Caco-2 (cell line): ENCODE results near the gene GPANK1. TPM values are rescaled to one million over a fixed set of nuclear protein-coding genes. Genes with fewer than 3 reads are reported as not detected.
A peak's percentile ranks its signal among the peaks of the same experiment; 100 is the strongest.

Source experiments
- BruUV-seq: library from RNA; stranded (reverse); fragments of 400-500 nt; replicated peaks from 2 replicates; lab custom pipeline; 2021; lab: Mats Ljungman, UMichigan
- CTCF ChIA-PET: fragments of 300-600 bp; sonication (Branson Sonifier 250); formaldehyde crosslinking; loops from one replicate; lab custom pipeline; 2022; ENCODE audit warnings: antibody characterized with exemption; lab: Charles Lee
- POLR2A ChIA-PET: fragments of 300-600 bp; sonication (Branson Sonifier 250); formaldehyde crosslinking; loops from one replicate; lab custom pipeline; 2022; ENCODE audit warnings: antibody characterized with exemption; lab: Charles Lee
- DNase-seq, 2 experiments: peaks; one replicate each; pipeline versions ENCODE4 v3.0.0 to v3.0.0-alpha.2; 2020 to 2022
- H3K27me3 ChIP-seq: replicated peaks from 2 replicates; pipeline ENCODE4 v1.6.0; 2011; ENCODE audit warnings: low read length; ENCODE audit not compliant: control insufficient read depth, insufficient read depth
- H3K36me3 ChIP-seq: 2 replicates; pipeline ENCODE4 v1.5.1; 2011; ENCODE audit warnings: low read length; ENCODE audit not compliant: control insufficient read depth, insufficient read depth
- H3K4me1 ChIP-seq: fragments of 250-450 bp; sonication (Bioruptor Pico); 2 replicates; pipeline ENCODE4 v1.5.1; 2020; ENCODE audit warnings: mild to moderate bottlenecking
- H3K4me3 ChIP-seq: 2 replicates; pipeline ENCODE4 v1.5.1; 2011; ENCODE audit warnings: low read depth, mild to moderate bottlenecking, control low read depth, low read length
- H3K9me3 ChIP-seq: fragments of 250-450 bp; sonication (Bioruptor Pico); 2 replicates; pipeline ENCODE4 v1.5.1; 2020; ENCODE audit warnings: mild to moderate bottlenecking, moderate library complexity
- H3K27ac Mint-ChIP-seq: one replicate; pipeline ENCODE4 v1.8.0; 2022; ENCODE audit warnings: mixed read lengths; ENCODE audit not compliant: unreplicated experiment
- H3K27me3 Mint-ChIP-seq: one replicate; pipeline ENCODE4 v1.8.0; 2022; ENCODE audit warnings: mixed read lengths; ENCODE audit not compliant: insufficient read depth, unreplicated experiment
- H3K36me3 Mint-ChIP-seq: one replicate; pipeline ENCODE4 v1.8.0; 2022; ENCODE audit warnings: mild to moderate bottlenecking, mixed read lengths; ENCODE audit not compliant: insufficient read depth, unreplicated experiment
- H3K4me1 Mint-ChIP-seq: one replicate; pipeline ENCODE4 v1.8.0; 2022; ENCODE audit warnings: low read depth, mixed read lengths; ENCODE audit not compliant: unreplicated experiment
- H3K4me3 Mint-ChIP-seq: one replicate; pipeline ENCODE4 v1.8.0; 2022; ENCODE audit warnings: mild to moderate bottlenecking, moderate library complexity, mixed read lengths; ENCODE audit not compliant: unreplicated experiment
- H3K9me3 Mint-ChIP-seq: one replicate; pipeline ENCODE4 v1.8.0; 2022; ENCODE audit warnings: mixed read lengths; ENCODE audit not compliant: unreplicated experiment
- intact Hi-C: fragments of 100-400 bp; cut with micrococcal nuclease; formaldehyde crosslinking; loops from one replicate; pipeline ENCODE4 v1.10.0; 2022; ENCODE audit not compliant: unreplicated experiment
- total RNA-seq: library from RNA; stranded (reverse); gene quantifications from 2 replicates; pipeline ENCODE4 v1.2.3, GENCODE V29; 2022
- TF ChIP-seq, protein P1 (sequence below), 2 experiments: fragments of 200-600 bp in 1 of 2; IDR thresholded peaks; 1 replicate in 1 of 2; 2 replicates in 1 of 2; pipeline versions ENCODE4 v1.5.1 to v1.8.0; 2011 to 2022; ENCODE audit warnings: antibody characterized with exemption in 1 of 2, control low read depth in 1 of 2, inconsistent platforms in 1 of 2, low read depth in 1 of 2, low read length in 1 of 2, mild to moderate bottlenecking in 1 of 2, moderate library complexity in 1 of 2; ENCODE audit not compliant: insufficient read depth in 1 of 2, severe bottlenecking in 1 of 2, unreplicated experiment in 1 of 2

Gene GPANK1
- total RNA-seq, 1 experiment from 2014 or later: 20.3 TPM

DNA sequence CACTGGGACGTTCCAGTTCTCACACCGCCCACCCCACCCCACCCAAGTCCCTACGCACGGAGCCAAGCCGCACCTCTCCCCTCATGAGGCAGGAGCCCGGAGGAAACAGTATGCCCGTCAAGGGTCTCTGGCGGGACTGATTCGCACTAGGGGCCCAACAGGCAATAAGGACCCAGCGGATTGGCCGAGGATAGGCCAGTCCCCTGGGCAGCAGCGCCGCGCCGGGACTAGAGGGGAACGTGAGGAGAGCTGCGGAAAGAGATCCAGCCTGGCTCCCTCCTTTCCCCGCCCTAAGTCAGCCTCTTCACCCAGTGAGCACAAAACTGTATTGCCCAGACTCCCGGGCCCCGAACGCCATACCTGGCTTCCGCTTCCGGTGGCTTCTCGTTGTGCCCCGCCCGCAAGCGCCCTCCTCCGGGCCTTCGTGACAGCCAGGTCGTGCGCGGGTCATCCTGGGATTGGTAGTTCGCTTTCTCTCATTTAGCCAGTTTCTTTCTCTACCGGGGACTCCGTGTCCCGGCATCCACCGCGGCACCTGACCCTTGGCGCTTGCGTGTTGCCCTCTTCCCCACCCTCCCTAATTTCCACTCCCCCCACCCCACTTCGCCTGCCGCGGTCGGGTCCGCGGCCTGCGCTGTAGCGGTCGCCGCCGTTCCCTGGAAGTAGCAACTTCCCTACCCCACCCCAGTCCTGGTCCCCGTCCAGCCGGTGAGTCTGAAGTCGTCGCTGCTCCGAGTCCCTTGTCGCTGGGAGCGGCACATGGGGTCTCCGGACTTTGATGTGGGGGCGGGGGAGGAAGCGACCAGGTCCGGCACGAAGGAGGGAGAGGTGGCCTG, 922 bp upstream of the GPANK1 start, which contains the start of gene CSNK2B:
Gene CSNK2B, plus strand, starts transcription at position 580 of the 836 bp plus-strand sequence. CDS start 752 bp downstream, outside the sequence.
- CTCF ChIA-PET: interaction anchor here (0.9 to 1.0 kb wide), 3 partner anchors 15 to 73 kb away, joined by 3 to 7 read pairs (median 5); partner anchors contain the start of genes ABHD16A and LY6G5C

DNA sequence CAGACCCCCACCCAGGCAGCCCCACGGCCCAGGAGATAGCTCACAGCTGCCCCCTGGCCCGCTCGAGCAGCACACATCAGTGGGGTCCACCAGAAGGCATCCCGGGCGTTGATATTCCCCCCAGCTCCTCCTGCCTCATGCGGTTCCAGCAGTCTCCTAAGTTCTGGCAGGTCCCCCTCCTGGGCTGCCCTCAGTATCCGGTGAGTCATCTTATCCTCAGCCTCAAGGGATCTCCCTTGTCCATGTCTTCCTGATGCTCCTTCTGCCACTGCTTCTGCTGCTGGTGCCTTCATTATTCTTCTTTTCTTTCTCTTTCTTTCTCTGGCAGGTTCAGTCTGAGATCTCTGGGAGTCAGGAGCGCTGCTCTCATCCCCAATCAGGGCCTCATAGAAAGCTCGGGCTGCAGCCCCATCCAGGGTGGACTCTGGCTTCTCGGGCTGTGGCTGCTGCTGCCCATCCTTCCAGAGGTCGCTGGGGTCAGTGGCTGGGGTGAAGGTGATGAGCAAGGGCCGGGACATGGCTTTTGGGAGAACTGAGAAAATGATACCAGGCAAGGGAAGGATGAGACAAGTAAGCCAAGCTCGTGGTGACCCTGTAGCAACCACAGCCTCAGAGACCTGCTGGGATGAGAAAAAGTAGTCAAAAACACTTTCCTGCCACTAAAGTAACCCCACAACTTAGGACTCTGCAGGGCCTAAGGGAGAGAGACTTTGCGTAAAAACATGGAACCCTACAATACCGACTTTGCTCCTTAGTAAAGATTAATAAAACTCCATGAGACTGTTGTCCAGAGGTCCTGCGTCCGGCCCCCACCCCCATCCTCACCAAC, 622 bp downstream of the GPANK1 start:
- ChIA-PET POLR2A (interaction anchor here (0.5 to 2.0 kb wide), 13 partner anchors 9 to 282 kb away, joined by 3 to 25 read pairs (median 4); partner anchors contain the start of genes APOM, BAG6, CFB and DDX39B), CTCF (interaction anchor here (1.0 kb wide), 2 partner anchors 8 to 12 kb away, joined by 3 read pairs; partner anchors contain the start of genes APOM and BAG6)
- peaks cover 23% of the 10 kb centered on the region for H3K4me1 ChIP-seq
- Mint-ChIP-seq H3K36me3 (peaks cover 95% of the 10 kb centered on the region), H3K27ac (peak overlapping the region; percentile 96), H3K9me3 (no peaks in the 10 kb centered on the region), H3K27me3 (no peaks in the 10 kb centered on the region), H3K4me1 (peaks cover 30% of the 10 kb centered on the region), H3K4me3 (peak overlapping the region; percentile 86)
- H3K36me3 ChIP-seq: peaks cover 4% of the 10 kb centered on the region
- H3K4me3 ChIP-seq: peak overlapping the region; percentile 90
- intact Hi-C loops: no loop called here
- TSS peak; percentile 52 for BruUV-seq
- no peaks in the 10 kb centered on the region for H3K9me3 ChIP-seq
- TF ChIP-seq, protein P1, sequence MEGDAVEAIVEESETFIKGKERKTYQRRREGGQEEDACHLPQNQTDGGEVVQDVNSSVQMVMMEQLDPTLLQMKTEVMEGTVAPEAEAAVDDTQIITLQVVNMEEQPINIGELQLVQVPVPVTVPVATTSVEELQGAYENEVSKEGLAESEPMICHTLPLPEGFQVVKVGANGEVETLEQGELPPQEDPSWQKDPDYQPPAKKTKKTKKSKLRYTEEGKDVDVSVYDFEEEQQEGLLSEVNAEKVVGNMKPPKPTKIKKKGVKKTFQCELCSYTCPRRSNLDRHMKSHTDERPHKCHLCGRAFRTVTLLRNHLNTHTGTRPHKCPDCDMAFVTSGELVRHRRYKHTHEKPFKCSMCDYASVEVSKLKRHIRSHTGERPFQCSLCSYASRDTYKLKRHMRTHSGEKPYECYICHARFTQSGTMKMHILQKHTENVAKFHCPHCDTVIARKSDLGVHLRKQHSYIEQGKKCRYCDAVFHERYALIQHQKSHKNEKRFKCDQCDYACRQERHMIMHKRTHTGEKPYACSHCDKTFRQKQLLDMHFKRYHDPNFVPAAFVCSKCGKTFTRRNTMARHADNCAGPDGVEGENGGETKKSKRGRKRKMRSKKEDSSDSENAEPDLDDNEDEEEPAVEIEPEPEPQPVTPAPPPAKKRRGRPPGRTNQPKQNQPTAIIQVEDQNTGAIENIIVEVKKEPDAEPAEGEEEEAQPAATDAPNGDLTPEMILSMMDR (IDR thresholded peaks at IDR 0.05; ENCODE audit: insufficient read depth in 1 of 2, low read depth in 1 of 2, low read length in 1 of 2, severe bottlenecking in 1 of 2, unreplicated experiment in 1 of 2): no peak
- no peak for DNase-seq
- no peaks in the 10 kb centered on the region for H3K27me3 ChIP-seq

More for the DNA sequence above, 922 bp upstream of the GPANK1 start, which contains the start of gene CSNK2B:
- H3K27me3 Mint-ChIP-seq: no peaks in the 10 kb centered on the region
- H3K4me1 Mint-ChIP-seq: peaks cover 25% of the 10 kb centered on the region
- no TSS peak for BruUV-seq
- H3K9me3 Mint-ChIP-seq: no peaks in the 10 kb centered on the region
- POLR2A ChIA-PET: interaction anchor here (0.6 to 2.0 kb wide), 7 partner anchors 8 to 197 kb away, joined by 4 to 25 read pairs (median 7); partner anchors contain the start of genes APOM, BAG6, HSPA1A and HSPA1B
- Histone ChIP-seq H3K27me3 (no peaks in the 10 kb centered on the region), H3K9me3 (no peaks in the 10 kb centered on the region), H3K4me1 (peaks cover 17% of the 10 kb centered on the region), H3K4me3 (peak within 1 kb of the TSS; percentile 90), H3K36me3 (peaks cover 4% of the 10 kb centered on the region)
- intact Hi-C loops: loop anchor here (1.0 to 5.0 kb wide), 5 partner anchors 13 to 162 kb away; partner anchors contain the start of genes ATP6V1G2, BAG6, CLIC1 and HSPA1B
- peak within 1 kb of the TSS; percentile 96 for H3K27ac Mint-ChIP-seq
- H3K36me3 Mint-ChIP-seq: peaks cover 94% of the 10 kb centered on the region
- H3K4me3 Mint-ChIP-seq: peak within 1 kb of the TSS; percentile 86
- TF ChIP-seq, protein P1 (IDR thresholded peaks at IDR 0.05; ENCODE audit: insufficient read depth in 1 of 2, low read depth in 1 of 2, low read length in 1 of 2, severe bottlenecking in 1 of 2, unreplicated experiment in 1 of 2): no peak
- peak; percentile 97 to 98 for DNase-seq
